ENCODE data around the gene HINT2. TPM values are rescaled to one million over a fixed set of nuclear protein-coding genes. Genes with fewer than 3 reads are reported as not detected.

The HINT2 gene
- total RNA-seq, 2 donors from 2014 or later, result 33.3 to 35.0 TPM

DNA sequence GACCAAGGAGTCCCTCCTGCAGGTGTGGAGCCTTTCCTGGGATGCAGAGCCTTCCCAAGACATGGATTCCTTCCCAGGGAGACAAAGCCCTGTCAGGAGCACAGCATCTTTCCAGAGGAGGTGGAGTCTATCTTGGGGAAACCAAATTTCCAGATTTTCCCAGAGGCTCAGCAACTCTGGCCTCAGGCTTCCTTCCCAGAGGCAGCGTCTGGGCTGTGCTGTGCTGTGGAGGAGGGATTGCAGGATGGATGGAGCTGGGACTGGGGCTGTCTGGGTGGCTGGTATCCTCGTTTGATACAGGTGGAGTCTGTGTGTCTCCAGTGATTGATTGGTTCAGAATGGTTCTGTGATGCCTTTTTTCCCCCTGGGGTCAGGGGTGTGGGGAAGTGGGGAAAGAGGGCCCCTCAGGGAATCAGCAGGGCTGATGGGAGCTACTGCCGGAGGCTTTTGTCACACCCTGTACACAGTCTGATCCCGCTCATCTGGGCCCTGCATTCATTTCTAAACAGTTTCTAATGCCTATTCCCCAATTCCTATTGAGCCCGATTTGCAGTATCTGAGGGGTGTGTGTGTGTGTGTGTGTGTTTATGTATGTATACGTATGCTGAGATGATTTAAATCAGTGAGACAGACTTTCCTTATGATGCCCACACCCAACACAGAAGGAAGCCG, 39.4 kb upstream of the HINT2 start:
- Histone ChIP-seq H3K9me3 (no peaks in the 10 kb centered on the region), H3K4me1 (no peaks in the 10 kb centered on the region), H3K27ac (no peak overlapping the region), H3K4me3 (no peak overlapping the region), H3K36me3 (replicated peaks in 1 of 2; ENCODE audit: insufficient read depth in 1 of 2, low read depth in 2 of 2) (no peaks in the 10 kb centered on the region), H3K27me3 (no peaks in the 10 kb centered on the region)
- DNase-seq (no peak), ATAC-seq (no peak)
- intact Hi-C loops (cut with DNase I), result no loop called here
- 89 to 92% methylated on average over 5 to 7 of the region's 7 CpGs for WGBS, 2 donors
- TF ChIP-seq, protein P1, sequence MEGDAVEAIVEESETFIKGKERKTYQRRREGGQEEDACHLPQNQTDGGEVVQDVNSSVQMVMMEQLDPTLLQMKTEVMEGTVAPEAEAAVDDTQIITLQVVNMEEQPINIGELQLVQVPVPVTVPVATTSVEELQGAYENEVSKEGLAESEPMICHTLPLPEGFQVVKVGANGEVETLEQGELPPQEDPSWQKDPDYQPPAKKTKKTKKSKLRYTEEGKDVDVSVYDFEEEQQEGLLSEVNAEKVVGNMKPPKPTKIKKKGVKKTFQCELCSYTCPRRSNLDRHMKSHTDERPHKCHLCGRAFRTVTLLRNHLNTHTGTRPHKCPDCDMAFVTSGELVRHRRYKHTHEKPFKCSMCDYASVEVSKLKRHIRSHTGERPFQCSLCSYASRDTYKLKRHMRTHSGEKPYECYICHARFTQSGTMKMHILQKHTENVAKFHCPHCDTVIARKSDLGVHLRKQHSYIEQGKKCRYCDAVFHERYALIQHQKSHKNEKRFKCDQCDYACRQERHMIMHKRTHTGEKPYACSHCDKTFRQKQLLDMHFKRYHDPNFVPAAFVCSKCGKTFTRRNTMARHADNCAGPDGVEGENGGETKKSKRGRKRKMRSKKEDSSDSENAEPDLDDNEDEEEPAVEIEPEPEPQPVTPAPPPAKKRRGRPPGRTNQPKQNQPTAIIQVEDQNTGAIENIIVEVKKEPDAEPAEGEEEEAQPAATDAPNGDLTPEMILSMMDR (IDR thresholded peaks at IDR 0.05), result no peak
- no peak for TF ChIP-seq POLR2A (IDR thresholded peaks at IDR 0.05)

DNA sequence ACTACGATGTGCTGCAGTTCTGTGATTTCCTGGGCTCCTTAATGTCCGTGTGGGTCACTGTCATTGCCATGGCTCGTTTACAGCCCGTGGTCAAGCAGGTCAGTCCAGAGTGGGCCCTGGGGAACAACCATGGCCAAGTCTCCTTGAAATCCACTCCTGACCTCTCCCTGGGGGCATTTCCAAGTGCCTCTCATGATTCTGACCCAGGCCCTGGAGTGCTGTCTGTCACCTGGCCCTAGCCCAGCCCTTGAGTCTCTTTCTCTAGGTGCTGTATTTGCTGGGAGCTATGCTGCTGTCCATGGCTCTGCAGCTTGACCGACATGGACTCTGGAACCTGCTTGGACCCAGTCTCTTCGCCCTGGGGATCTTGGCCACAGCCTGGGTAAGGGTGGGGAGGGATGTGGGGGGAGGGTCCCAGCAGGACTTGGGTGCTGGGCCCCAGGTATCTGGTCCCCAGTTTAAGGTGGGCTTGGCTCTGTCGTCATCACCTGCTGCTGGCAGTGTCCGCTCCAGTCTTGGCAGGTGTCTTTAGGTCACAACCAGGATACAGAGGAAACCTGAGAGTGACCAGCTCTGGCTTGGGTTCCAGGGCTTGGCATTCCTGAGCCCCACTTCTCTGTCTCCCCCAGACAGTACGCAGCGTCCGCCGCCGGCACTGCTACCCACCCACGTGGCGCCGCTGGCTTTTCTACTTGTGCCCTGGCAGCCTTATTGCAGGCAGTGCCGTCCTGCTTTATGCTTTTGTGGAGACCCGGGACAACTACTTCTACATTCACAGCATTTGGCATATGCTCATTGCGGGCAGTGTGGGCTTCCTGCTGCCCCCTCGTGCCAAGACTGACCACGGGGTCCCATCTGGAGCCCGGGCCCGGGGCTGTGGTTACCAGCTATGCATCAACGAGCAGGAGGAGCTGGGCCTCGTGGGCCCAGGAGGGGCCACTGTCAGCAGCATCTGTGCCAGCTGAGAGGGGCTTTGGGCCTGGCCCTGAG, 38.3 kb upstream of the HINT2 start:
- no peak overlapping the region for H3K4me3 ChIP-seq
- TF ChIP-seq POLR2A (IDR thresholded peaks at IDR 0.05), result no peak
- TF ChIP-seq, protein P1 (IDR thresholded peaks at IDR 0.05), result no peak
- H3K9me3 ChIP-seq, result no peaks in the 10 kb centered on the region
- H3K4me1 ChIP-seq, result no peaks in the 10 kb centered on the region
- 91 to 100% methylated on average over 13 to 24 of the region's 25 CpGs for WGBS, 2 donors
- no peak for ATAC-seq
- no peaks in the 10 kb centered on the region for H3K36me3 ChIP-seq (replicated peaks in 1 of 2; ENCODE audit: insufficient read depth in 1 of 2, low read depth in 2 of 2)
- intact Hi-C loops (cut with DNase I), result no loop called here
- no peaks in the 10 kb centered on the region for H3K27me3 ChIP-seq
- DNase-seq, result no peak
- no peak overlapping the region for H3K27ac ChIP-seq

- TF ChIP-seq POLR2A (IDR thresholded peaks at IDR 0.05), result no peak
- TF ChIP-seq, protein P1 (IDR thresholded peaks at IDR 0.05), result no peak
- Histone ChIP-seq H3K27me3 (no peaks in the 10 kb centered on the region), H3K27ac (no peak overlapping the region), H3K36me3 (replicated peaks in 1 of 2; ENCODE audit: insufficient read depth in 1 of 2, low read depth in 2 of 2) (no peaks in the 10 kb centered on the region), H3K4me1 (no peaks in the 10 kb centered on the region), H3K4me3 (no peak overlapping the region), H3K9me3 (no peaks in the 10 kb centered on the region)
- no peak for DNase-seq
- intact Hi-C loops (cut with DNase I), result no loop called here
- WGBS, 2 donors, result 77 to 95% methylated on average over 2 of the region's 2 CpGs
- ATAC-seq, result no peak
Observed at GRCh38 chr9:35852267-35852815, 37.5 kb upstream of the HINT2 start.

GRCh38 chr9:35847792-35848572, 33.1 kb upstream of the HINT2 start:
- Histone ChIP-seq H3K27ac (no peak overlapping the region), H3K27me3 (no peaks in the 10 kb centered on the region), H3K4me3 (no peak overlapping the region), H3K9me3 (no peaks in the 10 kb centered on the region), H3K4me1 (peaks cover 13% of the 10 kb centered on the region), H3K36me3 (replicated peaks in 1 of 2; ENCODE audit: insufficient read depth in 1 of 2, low read depth in 2 of 2) (no peaks in the 10 kb centered on the region)
- no peak for ATAC-seq
- intact Hi-C loops (cut with DNase I), result no loop called here
- WGBS, 2 donors, result 80 to 86% methylated on average over 4 of the region's 4 CpGs
- no peak for DNase-seq
- TF ChIP-seq POLR2A (IDR thresholded peaks at IDR 0.05), result no peak
- TF ChIP-seq, protein P1 (IDR thresholded peaks at IDR 0.05), result no peak

Data from body of pancreas (tissue), 4 donors.